ELF-1 (cell line): ENCODE results near the gene FAM53A.

ENCODE experiments used
- DNase-seq: peaks from one replicate; pipeline ENCODE4 v3.0.0-alpha.2; 2016; ENCODE audit warnings: low read depth, low spot score

The FAM53A gene

DNA sequence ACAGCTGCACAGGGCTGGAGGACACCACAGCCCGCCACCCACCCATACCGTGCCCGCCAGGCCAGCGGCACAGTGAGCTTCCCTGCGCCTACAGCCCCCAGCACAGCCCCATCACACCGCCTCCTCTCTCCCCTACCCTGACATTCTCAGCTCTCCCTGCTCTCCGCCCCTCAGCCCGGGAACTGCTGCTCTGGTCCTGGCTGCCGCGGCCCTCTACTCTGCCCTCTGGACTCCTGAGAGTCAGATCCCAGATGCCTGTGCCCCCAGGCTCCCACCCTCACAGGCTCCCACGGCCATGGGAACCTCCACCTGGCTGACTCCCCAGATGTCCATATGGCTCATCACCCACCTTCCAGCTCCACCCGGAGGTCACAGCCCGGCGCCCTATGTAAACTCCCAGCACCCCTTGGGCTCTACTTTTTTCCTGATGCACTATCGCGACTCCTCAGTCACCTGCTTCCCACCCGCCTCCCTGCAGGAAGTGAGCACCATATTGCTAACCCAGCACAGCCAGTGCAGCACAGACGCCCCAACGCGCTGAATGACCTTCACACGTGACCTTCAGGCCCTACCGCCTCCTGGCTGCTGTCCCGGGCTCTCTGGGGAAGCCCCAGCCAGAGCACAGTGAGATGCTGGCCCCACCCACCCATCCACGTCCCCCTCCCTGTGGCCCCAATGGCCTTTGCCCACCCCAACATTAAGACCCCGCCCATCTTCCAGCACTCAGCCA lies 23.0 kb downstream of the FAM53A start:
- DNase-seq: no peak

DNA sequence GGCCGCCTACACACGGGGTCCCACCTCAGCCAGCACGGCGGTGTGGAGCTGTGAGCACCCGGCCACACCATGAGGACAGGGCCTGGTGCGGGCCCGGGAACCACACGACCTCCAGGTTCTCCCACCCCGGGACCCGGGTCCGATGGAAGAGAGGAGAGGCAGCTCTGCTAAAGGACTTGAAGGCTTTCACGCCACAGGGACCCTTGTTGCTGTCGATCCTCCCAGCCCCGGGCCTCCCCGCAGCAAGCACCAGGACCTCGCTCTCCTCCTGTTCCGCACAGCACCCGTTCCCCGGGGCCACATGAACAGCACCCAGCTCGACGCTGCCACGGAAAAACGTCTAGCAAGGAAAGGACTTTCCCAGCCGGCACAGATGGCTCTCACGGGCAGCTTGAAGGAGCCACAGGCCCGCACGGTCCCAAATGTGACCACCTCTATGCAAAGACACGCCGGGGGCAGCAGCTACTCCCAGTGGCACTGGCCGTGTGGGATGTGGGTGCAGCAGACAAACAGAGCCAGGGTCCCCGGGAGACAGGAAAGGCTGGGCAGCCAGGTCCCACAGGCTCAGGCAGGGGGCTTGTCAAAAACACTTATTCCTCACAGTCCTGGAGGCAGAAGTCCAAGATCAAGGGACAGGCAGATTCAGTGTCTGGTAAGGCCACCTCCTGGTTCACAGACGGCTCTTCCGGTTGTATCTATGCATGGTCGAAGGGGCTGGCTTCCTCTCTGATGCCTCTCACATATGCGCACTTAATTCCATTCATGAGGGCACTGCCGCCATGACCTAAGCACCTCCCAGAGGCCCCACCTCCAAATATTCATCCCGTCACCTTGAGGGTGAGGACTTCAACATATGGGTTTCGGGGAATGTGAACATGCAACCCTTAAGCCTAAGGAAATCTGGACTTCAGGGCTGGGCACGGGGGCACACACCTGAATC lies 24.7 kb downstream of the FAM53A start:
- DNase-seq: no peak

DNA sequence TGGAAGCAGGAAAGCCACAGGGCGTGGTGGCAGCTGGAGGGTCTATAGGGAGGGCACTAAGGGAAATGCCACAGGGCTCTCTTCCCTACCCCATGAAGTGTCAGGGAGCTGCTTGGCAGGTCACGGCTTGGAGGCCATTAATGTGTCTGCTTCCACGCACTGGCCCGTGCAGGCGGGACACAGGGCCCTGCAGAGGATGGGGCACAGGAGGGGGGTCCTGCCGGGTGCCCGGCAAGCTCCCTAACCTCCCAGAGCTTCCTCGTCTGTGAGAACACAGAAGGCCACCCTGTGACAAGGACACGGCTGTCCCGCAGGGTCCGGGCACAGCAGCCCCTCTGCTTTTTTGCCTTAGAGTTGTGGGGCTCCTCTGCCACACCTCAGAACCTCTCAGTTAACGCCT lies 25.5 kb downstream of the FAM53A start:
- no peak for DNase-seq

DNA sequence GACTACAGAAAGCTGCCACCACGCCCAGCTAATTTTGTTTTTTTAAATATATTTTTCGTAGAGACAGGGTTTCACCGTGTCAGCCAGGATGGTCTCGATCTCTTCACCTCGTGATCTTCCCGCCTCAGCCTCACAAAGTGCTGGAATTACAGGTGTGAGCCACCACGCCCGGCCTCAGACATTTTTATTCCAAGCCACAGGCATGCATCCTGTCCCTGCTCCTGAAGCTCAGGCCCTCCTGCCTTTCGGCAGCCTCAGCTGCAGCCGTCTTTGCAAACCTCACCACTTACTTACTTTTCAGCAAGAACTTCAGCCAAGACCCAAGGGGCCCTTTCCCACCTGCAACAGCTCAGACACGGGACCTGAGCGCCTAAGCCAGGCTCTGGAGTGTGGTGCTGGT lies 26.0 kb downstream of the FAM53A start:
- DNase-seq: no peak

DNA sequence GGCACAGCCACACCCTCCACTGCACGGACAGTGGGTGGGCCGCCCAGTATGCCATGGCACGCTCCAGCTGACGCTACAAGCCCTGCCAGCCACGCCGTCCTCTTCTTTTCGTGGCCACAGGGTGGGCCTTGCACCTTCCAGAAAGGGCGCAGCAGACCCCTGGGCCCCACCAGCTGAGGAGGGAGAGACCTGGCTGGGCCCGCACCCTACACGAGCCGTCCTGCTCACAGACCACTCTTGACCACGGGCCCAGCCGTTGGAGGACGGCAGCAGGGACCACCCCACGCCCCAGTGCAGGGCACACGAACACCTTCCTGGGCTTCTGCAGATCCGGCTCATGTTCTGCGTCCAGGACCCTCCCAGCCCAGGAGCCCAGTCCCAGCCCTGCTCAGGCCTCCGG lies 27.1 kb downstream of the FAM53A start:
- no peak for DNase-seq

DNA sequence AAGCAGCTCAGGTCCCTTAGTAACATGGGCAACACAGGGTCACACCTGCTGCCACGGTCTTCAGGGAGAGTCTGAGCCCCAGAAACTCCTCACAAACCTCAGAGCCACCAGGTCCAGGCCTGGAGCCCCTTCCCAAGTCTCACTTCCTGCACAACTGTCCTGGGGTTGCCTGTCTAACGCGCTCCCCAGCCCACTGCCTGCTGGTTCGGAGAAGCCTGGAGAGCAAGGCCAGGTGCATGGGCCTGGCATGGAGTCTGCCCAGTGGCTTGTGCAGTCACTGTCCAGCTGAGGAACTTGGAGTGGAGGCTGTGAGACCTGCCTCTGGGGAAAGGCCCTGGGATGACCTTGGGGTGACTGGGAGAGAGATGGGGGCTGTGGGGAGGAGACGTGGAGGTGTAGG lies 28.0 kb downstream of the FAM53A start:
- no peak for DNase-seq

DNA sequence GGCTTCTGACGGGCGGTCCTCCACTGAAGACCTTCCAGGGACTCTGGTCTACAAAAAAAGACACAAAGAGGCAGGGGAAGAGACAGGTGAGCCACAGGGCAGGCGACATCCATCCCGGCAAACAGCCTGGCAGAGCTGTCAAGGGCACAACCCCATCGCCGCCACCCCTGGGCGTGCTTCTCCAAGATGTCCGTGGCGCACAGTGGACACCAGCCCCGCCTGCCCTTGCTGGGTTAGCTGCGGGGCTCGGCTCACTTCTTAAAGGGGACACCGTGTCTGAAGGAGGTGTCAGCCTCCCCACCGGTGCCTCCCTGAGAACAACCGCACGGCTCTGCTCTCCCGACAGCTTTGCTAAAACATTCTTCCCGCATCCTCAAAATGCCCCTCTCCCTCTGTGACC lies 28.4 kb downstream of the FAM53A start:
- DNase-seq: no peak

DNA sequence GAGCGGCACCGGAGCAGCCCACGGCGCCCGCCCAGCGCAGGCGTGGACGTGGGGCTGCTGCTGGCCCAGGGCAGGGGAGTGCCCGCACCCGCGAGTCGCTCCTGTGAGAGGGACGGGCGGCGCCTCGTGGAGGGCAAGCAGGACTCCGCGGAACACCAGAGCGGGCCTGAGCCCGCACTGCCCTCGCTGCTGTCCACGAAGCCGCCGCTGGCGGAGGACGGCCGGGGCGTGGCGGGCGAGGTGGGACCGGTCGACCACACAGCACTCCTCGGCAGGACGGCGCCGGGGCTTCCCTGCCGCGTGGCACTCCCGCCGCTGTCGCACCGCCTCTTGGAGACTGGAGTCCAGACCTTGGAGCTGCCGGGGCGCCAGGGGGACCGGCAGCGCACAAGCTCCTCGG lies 29.0 kb downstream of the FAM53A start:
- DNase-seq: no peak

DNA sequence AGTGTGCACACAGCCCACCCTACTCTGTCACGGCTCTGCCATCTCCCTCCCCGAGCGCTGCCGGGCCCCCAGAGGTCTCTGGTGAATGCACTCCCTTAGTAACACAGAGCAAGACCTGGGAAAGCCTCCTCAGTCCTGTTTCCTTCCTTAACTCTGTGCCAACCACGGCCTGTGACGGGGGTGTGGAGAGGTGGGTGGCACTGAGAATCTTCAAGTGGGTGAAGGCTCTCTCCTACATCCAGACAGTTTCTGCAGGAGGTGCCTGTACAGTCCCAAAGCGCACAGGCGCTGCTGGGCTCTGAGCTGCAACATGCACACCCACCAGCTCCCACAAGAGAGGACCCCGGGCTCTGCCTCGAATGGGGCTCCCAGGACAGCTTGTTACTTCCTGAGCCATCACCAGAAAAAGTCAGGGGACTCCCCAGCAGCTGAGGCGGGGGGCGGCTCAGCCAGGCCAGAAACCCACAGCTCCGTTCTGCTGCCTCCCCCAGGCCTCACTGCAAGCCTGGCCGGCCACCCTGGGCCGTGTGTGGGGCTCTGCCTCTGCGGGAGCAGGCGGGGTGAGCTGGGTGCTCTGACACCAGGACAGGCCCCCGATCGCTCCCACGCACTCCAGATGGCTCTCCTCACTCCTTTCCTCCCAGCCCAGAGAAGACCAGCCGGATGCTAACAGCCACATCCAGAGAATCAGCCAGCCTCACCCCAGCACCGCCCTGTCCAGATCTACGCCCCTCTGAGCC lies 29.7 kb downstream of the FAM53A start:
- no peak for DNase-seq

DNA sequence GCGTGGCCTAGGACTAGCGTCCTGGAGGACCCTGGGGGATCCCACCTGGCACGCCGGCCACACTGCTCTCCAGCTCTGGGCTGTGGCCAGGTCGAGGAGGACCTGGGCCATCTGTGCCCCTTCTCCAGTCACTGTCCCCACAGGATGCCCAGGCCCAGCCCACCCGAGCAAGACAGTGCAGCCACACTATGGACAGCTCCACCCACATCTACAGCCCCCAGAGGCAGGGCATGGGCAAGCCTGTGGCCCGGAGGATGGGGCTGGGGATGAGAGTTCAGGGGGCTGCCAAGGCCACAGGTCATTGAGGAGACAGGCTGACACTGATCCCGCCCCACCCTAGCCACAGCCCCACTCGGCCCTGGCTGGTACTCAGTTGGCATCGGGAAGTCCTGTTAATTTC lies 30.3 kb downstream of the FAM53A start:
- DNase-seq: no peak

DNA sequence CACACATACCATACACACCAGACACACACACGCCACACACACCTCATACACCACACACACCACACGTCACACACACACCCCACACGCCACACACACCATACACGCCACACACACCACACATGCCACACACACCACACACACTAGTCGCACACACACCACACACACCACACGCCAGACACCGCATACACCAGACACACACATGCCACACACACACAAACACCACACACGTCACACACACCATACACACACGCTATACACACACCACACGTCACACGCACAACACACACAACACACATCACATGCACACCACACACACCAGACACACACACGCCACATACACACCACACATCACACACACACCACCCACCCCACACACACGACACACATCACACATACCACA lies 32.0 kb downstream of the FAM53A start:
- DNase-seq: no peak

DNA sequence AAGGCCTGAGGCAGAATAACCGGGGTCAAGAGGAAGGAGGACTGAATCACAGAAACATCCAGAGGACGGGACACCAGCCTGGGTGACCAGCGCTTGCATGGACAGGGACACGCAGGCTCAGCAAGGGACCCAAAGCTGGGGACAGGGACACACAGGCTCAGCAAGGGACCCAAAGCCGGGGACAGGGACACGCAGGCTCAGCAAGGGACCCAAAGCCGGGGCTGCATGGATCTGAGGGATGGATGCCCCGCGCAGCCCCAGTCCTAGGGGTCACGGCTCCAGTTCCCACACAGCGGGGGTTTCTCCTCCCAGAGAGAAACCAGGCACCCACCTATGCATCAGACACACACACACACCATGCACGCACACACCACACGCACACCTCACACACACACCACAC lies 32.5 kb downstream of the FAM53A start:
- DNase-seq: no peak

DNA sequence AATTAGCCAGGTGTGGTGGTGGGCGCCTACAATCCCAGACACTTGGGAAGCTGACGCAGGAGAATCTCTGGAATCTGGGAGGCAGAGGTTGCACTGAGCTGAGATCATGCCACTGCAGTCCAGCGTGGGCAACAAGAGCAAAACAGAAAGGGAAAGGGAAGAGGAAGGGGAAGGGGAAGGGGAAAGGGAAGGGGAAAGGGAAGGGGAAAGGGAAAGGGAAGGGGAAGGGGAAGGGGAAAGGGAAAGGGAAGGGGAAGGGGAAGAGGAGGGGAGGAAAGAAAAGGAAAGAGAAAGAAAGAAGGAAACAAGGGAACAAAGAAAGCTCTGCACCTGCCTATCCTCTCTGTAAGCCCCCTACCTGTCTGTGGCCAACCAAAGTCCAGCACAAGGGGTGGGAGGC lies 35.2 kb downstream of the FAM53A start:
- no peak for DNase-seq

DNA sequence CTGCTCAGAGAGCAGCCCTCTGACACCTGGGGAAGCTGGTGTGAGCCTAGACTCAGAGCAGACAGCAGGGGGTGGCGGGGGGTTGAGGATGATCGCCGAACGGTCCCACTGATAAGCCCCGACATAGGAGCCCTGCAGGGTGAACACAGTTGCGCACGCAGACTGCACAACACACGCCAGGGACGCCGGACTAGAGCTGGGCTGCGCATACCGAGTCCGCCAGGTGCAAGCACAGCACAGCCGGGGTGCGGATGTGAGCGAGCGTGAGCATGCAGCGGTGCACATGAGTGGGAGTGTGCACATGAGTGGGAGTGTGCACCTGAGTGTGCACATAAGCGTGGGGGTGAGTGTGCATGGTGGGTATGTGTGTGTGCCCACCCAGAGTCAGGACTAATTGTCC lies 36.7 kb downstream of the FAM53A start:
- no peak for DNase-seq

DNA sequence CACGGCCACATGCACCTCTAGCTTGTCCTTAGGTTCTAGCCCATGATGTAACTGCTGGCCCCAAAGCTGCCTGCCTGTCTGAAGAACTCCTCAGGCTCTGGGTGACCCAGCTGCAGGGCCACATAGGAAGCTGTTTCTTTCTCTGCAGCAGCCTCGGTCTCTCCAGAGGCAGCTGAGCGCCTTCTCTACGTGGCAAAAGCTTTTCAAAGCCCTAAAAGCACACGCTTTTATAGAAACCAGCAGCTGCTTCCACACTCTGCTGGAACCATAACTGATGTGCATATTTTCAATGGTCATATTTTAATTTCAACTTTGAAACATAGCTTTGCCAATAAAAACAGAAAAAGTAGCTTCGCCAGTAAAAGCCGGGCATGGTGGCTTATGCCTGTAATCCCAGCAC lies 37.4 kb downstream of the FAM53A start:
- DNase-seq: no peak

DNA sequence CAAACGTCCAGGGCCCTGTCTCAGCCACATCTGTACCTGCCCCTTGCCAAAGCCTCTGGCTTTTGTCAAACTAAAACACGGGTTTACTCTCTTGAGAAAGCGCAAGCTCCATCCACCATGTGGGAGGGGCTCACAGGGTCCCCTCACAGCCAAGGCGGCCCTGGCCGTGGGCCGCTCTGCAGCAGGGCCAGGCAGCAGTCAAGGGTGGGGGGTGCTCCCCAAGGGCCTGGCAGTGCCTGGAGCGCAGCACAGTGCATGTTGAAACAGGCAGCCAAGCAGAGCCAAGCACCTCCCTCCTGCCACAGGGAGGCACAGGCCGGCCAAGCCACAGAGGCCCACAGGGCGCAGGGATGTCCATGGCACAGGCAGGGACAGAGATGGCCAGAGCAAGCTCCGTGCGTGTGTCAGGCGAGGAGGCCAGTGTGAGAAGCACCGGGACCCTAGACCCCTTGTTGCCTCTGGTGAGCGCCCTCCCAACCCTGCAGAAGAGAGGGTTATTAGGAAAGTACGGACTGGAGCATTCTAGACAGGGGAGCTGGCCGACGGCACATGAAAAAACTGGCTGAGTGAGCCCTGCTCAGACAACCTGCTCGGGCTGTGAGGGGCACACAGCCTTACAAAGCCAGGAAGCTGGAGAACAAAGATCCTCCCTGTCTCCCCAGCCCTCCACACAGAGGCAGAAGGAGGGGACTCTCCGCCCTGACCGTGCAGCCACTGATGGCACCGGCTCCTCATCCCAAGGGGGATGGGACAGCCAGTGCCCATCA lies 39.0 kb downstream of the FAM53A start:
- DNase-seq: peak; percentile 41

DNA sequence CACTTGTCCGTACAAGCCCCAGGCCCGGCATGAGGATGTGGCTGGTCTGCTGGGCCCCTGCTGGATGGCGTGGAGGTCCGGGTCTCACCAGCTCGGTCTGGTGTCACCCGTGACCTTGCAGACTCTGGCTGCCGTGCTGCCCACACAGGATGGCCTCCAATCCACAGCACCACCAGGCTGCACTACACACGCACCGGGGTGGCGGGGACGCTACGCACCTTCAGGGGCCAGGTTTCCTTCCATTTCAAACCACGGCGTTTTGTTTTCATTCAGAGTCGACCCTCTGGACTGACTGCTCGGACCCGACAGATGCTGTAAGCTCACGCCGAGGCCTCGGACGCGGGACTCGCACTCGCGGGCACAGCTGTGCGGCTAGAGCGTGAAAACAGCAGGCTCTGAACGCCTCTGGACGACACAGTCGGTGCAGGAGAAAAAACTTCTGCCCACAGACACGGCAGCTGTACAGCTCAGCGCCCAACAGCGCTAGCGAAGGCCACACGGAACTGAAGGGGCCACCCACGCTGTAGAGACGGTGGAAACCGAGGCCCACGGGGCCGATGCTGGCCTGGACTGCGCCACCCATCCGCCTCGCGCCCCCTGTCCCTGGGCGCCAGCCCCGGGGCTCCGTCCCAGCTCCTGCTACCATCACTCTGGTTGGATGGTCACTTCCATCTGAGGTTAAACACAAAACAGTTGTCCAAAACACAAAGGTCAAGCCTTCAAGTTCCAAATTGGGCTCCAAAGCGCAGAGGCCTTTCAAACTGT lies 40.0 kb downstream of the FAM53A start:
- no peak for DNase-seq

DNA sequence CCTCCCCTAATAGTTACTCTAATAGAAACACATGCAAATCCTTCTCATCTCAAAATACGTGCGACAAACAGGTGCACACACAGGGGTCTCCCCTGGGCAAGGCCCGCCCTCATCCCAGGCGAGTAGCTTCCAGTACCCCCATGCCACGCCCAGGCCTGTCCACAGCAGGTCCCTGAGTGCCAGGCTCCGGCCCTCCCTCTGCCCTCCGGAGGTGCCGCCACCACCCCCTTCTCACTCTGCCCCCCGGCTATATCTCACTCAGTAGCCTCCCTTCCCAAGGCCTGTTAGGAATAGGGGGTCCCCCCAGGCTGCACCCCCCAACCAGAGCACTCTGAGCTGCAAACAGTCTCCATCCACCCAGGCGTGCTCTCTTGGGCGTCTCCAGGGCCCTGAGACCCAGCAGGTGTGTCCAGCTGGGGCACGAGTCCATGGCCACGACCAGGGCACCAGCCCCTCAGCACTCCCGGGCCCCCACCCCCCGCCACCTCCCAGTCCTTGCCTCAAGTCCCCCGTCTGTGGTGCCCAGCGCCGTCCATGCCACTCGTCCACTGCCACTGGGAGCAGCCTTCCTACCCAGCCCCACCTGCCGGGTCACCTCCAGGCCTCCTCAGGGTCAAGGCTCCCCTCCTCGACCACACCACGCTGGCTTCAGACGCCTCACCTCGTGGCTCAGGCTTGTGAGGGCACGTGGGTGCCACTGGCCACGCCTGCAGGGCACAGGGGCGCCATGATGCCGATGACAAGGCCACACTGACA lies 41.7 kb downstream of the FAM53A start:
- DNase-seq: no peak

DNA sequence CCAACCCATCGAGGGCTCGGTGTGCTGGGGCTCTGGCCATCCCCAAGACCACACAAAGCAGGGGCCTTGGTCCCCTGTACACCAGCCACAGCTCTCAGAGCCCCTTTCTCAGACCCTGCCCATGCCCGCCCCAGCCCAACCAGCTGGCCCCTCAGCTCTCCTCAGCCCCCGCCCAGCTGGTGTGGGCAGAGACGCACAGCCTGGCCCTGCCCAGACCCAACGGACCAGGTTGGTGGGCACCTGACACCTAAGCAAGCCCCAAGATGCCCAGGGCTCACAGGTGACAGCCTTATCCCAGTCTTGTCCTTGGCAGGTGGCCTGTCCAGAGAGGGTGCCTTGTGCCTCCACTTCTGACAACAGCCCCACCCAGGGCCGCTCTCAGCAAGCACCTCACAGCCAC lies 42.4 kb downstream of the FAM53A start:
- DNase-seq: no peak
